ENCODE data around the gene QPCTL. TPM values are rescaled to one million over a fixed set of nuclear protein-coding genes. Genes with fewer than 3 reads are reported as not detected.
A peak's percentile ranks its signal among the peaks of the same experiment; 100 is the strongest.

The QPCTL gene
- total and polyA plus RNA-seq, 9 of the 15 experiments (the other 6 are each of a cell fraction or from before 2014, with no cell fraction given) = 0.99 to 31.3 (median 12.7) TPM

- 0 out of 2 replicates have a peak, but pooled peaks have one; percentile 24 for TF ChIP-seq GMEB1 (CRISPR knock-in tag; IDR thresholded peaks at IDR 0.05)
- no peak for TF ChIP-seq GATAD2B (IDR thresholded peaks at IDR 0.05; ENCODE audit: borderline replicate concordance)
- no peak for TF ChIP-seq HNRNPL (IDR thresholded peaks at IDR 0.05; ENCODE audit: low read depth, low read length)
- no peak for TF ChIP-seq NFXL1 (CRISPR knock-in tag; IDR thresholded peaks at IDR 0.05)
- peak; percentile 26 to 96 for TF ChIP-seq AFF1 (IDR thresholded peaks at IDR 0.05; ENCODE audit: low read depth in 1 of 2, partially characterized antibody in 2 of 2)
- no peak for TF ChIP-seq ELK1 (CRISPR knock-in tag; IDR thresholded peaks at IDR 0.05)
- TF ChIP-seq XRCC3 (IDR thresholded peaks at IDR 0.05) = no peak
- no peak for TF ChIP-seq DDX20 (tag; IDR thresholded peaks at IDR 0.05; ENCODE audit: low read depth)
- peak; percentile 61 for TF ChIP-seq SMARCE1 (IDR thresholded peaks at IDR 0.05)
- no peak for TF ChIP-seq JUNB (CRISPR knock-in tag; conservative IDR thresholded peaks at IDR 0.05)
- no peak for TF ChIP-seq GTF3C2 (IDR thresholded peaks at IDR 0.05; ENCODE audit: borderline replicate concordance, extremely low read depth, insufficient read length)
- TF ChIP-seq ZNF239 (CRISPR knock-in tag; IDR thresholded peaks at IDR 0.05) = no peak
- no peak for TF ChIP-seq ZBED1 (IDR thresholded peaks at IDR 0.05)
- TF ChIP-seq YY1 (IDR thresholded peaks at IDR 0.05; ENCODE audit: borderline replicate concordance in 1 of 3, control insufficient read depth in 1 of 3, extremely low read depth in 1 of 3, insufficient read depth in 3 of 3, insufficient read length in 1 of 3, insufficient replicate concordance in 2 of 3, low read depth in 1 of 3, low read length in 2 of 3) = peak; percentile 60 to 94 (median 92)
- no peak for TF ChIP-seq ZNF589 (CRISPR knock-in tag; IDR thresholded peaks at IDR 0.05; ENCODE audit: low read depth)
- TF ChIP-seq SMAD1 (IDR thresholded peaks at IDR 0.05; ENCODE audit: low read depth, low read length, partially characterized antibody) = no peak
These were observed 38.2 kb downstream of the QPCTL start, which contains the start of gene FBXO46 (continued) for GRCh38 chr19:45730368-45731288.

Data from K562 (cell line).